Endothelial cell of umbilical vein (primary cell): ENCODE measurements around the gene DBR1.

Experiments
- EZH2 ChIP-seq: IDR thresholded peaks from 2 replicates; pipeline ENCODE4 v1.6.1; 2012; ENCODE audit warnings: borderline replicate concordance, low read depth, mild to moderate bottlenecking, moderate library complexity, low read length, inconsistent platforms; ENCODE audit not compliant: severe bottlenecking
- JUN ChIP-seq: IDR thresholded peaks from 2 replicates; pipeline ENCODE4 v1.6.1; 2011; ENCODE audit warnings: borderline replicate concordance, low read depth; ENCODE audit not compliant: insufficient read length, insufficient read depth
- POLR2A ChIP-seq: IDR thresholded peaks from 2 replicates; pipeline ENCODE4 v1.6.1; 2012; ENCODE audit warnings: low read depth, mild to moderate bottlenecking, control low read depth, low read length
- POLR2AphosphoS5 ChIP-seq: IDR thresholded peaks from 2 replicates; pipeline ENCODE4 v1.6.1; 2012; ENCODE audit warnings: low read depth, mild to moderate bottlenecking, control low read depth, low read length, moderate library complexity; ENCODE audit not compliant: insufficient read depth
- TF ChIP-seq, protein P1 (sequence below), 2 donors: IDR thresholded peaks; 1 replicate in 1 of 2; 2 replicates in 1 of 2; pipeline ENCODE4 v1.5.1; 2011; ENCODE audit warnings: low read length in 2 of 2, mild to moderate bottlenecking in 2 of 2, moderate library complexity in 2 of 2, control low read depth in 1 of 2, inconsistent platforms in 1 of 2, low read depth in 1 of 2; ENCODE audit not compliant: insufficient read depth in 1 of 2; ENCODE audit errors: extremely low read depth in 1 of 2

DNA sequence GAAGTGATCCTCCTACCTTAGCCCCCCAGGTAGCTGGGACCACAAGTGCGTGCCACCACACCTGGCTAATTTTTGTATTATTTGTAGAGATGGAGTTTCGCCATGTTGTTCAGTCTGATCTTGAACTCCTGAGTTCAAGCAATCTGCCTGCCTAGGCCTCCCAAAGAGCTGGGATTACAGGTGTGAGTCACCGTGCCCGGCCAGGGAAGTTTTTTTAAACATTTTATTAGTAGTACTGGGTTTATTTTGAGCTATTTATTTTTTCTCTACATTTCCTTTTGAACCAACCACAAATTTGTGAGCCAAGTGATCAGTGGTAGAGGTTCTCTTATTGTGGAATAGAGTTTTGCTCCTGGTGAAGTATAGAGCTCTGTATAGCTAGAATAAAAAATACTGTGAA, 46.1 kb upstream of the DBR1 start:
- TF ChIP-seq, protein P1, sequence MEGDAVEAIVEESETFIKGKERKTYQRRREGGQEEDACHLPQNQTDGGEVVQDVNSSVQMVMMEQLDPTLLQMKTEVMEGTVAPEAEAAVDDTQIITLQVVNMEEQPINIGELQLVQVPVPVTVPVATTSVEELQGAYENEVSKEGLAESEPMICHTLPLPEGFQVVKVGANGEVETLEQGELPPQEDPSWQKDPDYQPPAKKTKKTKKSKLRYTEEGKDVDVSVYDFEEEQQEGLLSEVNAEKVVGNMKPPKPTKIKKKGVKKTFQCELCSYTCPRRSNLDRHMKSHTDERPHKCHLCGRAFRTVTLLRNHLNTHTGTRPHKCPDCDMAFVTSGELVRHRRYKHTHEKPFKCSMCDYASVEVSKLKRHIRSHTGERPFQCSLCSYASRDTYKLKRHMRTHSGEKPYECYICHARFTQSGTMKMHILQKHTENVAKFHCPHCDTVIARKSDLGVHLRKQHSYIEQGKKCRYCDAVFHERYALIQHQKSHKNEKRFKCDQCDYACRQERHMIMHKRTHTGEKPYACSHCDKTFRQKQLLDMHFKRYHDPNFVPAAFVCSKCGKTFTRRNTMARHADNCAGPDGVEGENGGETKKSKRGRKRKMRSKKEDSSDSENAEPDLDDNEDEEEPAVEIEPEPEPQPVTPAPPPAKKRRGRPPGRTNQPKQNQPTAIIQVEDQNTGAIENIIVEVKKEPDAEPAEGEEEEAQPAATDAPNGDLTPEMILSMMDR (IDR thresholded peaks at IDR 0.05; ENCODE audit: extremely low read depth in 1 of 2, insufficient read depth in 1 of 2, low read depth in 1 of 2, low read length in 2 of 2) = no peak
- TF ChIP-seq POLR2A (no peak), POLR2AphosphoS5 (no peak), EZH2 (no peak), JUN (no peak)
